Fibroblast of pulmonary artery (primary cell): ENCODE data around the gene SAFB2.

Experiments
- DNase-seq: peaks from one replicate; pipeline ENCODE4 v3.0.0-alpha.2; 2010; ENCODE audit warnings: low read depth
- H3K4me3 ChIP-seq: replicated peaks from 2 replicates; pipeline ENCODE4 v1.5.1; 2011; ENCODE audit warnings: low read depth, mild to moderate bottlenecking, control low read depth, low read length, moderate library complexity
- CTCF ChIP-seq: IDR thresholded peaks from 2 replicates; pipeline ENCODE4 v1.5.1; 2011; ENCODE audit warnings: mild to moderate bottlenecking, control low read depth, low read length, inconsistent platforms; ENCODE audit errors: missing control alignments

SAFB2 gene

DNA sequence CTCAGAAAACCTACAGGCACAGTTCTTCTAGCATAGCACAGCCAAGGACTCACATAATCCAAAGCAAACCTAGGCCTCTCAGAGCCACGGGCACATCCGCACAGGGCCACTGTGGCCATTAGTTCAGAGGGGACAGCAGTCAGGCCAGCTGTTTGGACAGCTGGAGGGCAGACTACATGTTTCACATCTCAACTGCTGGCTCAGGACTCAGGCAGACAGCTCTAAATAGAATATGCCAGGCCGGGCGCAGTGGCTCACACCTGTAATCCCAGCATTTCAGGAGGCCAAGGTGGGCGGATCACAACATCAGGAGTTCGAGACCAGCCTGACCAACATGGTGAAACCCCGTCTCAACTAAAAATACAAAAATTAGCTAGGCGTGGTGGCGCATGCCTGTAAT, 26.8 kb downstream of the SAFB2 start:
- no peak overlapping the region for H3K4me3 ChIP-seq
- TF ChIP-seq CTCF = no peak
- no peak for DNase-seq

GRCh38 chr19:5595129-5595528, 27.4 kb downstream of the SAFB2 start:
- TF ChIP-seq CTCF = no peak
- no peak for DNase-seq
- H3K4me3 ChIP-seq = no peak overlapping the region

DNA sequence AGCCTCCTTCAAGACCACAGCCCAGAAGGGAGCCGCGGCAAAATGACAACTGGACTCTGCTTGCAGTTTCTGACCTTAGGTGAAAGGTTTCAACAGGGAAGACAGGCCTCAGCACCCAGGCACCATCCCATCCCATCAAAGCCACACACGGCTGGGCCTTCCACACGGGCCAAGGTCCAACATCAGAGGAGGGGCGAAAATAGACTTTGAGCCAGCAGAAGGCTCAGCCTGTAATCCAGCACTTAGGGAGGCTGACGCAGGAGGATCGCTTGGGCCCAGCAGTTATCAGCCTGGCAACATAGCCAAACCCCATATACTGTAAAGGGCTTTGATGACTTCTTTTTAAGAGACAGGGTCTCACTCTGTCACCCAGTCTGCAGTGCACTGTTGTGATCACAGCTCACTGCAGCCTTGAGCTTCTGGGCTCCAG, 28.0 kb downstream of the SAFB2 start:
- no peak for DNase-seq
- H3K4me3 ChIP-seq = no peak overlapping the region
- no peak for TF ChIP-seq CTCF

DNA sequence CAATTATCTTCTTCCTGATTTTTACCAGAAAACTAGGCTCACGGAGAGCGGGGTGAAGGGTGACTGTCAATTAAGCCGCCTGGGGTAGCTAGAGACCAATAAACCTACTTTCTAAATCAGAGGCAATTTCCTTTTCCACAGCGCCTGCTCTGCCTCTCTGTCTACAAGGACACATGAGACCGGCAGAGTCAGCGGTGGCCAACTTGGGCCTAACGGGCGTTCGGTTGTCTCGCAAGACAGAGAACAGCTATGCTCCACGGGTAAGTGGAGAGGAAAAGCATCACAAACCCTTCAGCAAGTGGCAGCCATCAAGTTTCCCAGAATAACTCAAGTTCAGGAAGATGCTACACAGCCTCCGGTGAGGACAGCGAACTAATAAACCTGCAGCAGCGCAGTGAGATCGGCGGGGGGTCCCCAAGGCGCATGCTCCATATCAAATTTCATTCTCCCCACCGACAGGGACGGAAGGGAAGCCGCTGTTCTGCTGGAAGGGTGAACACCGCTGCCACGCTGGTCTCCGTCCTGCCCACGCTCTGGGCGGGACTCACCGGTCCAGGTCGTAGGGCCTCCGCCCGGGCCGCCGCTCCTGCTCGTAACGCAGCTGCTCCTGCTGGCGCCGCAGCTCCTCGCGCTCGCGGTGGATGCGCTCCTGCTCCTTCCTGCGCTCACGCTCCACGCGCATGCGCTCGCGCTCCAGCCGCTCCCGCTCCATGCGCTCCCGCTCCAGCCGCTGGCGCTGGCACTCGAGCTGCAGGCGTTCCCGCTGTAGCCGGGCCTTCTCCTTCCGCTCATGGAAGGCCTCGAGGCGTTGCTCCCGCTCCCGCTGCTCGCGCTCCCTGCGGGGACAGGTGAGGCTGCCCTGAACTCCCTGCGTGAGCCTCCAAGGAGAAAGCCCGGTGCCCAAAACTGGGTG, 29.0 kb downstream of the SAFB2 start:
- no peak for DNase-seq
- no peak overlapping the region for H3K4me3 ChIP-seq
- no peak for TF ChIP-seq CTCF

GRCh38 chr19:5592531-5593342, 29.8 kb downstream of the SAFB2 start:
- no peak overlapping the region for H3K4me3 ChIP-seq
- TF ChIP-seq CTCF = no peak
- DNase-seq = no peak

GRCh38 chr19:5591476-5591875, 31.1 kb downstream of the SAFB2 start:
- no peak for TF ChIP-seq CTCF
- no peak overlapping the region for H3K4me3 ChIP-seq
- DNase-seq = no peak
